ENCODE data around the gene EDC3. TPM values are rescaled to one million over a fixed set of nuclear protein-coding genes. Genes with fewer than 3 reads are reported as not detected.

EDC3 gene
- total and polyA plus RNA-seq, 2 of the 4 experiments (the other 2 are of a cell fraction), result 16.8 to 38.0 TPM

DNA sequence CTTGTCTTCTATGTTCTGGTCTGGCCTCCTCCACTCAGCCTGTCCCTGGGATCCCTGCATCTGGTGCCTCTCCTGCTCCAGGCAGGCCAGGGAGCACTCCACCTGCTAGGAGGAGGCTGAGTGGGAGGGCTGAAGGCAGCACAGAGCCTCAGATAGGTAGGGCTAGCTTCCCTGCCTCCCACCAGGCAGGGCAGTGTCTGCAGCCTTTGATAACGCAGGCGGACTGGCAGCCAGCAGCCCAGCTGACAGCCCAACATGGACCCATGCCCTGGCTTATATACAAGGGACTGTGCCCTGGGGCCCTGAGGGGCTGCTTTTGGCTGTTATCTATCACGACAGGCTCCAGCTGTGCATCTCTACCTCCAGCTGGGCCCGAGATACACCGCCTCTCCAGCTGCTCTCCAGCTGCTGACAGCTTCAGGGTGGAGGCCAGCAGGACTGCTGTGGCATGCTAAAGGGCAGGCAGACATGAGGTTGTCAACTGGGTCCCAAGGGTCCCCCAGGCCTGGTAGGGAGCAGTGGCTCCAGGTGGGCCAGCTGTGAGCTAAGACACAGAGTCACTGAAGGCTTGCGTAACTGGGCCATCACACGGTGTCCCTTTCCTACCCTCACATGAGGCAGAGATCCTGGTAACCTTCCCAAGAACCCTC lies 85.4 kb downstream of the EDC3 start:
- Histone ChIP-seq H3K79me1 (ENCODE audit: low read depth in 1 of 2, low read length in 2 of 2) (no peaks in the 10 kb centered on the region), H3K9me3 (ENCODE audit: control insufficient read depth, insufficient read depth, low read length) (no peaks in the 10 kb centered on the region), H3K9ac (ENCODE audit: low read depth, low read length) (no peak overlapping the region), H3K9me1 (ENCODE audit: insufficient read depth, low read length) (no peaks in the 10 kb centered on the region), H2BK120ac (ENCODE audit: low read depth, low read length) (no peak overlapping the region), H2AFZ (replicated peaks; ENCODE audit: low read length, poor library complexity) (no peak overlapping the region), H2BK20ac (ENCODE audit: low read depth, low read length) (no peak overlapping the region), H3K36me3 (ENCODE audit: control insufficient read depth, insufficient read depth, low read length) (no peaks in the 10 kb centered on the region), H3K27ac (ENCODE audit: insufficient read depth, low read length) (no peak overlapping the region), H3K23ac (ENCODE audit: low read depth, low read length) (no peak overlapping the region), H3K27me3 (ENCODE audit: control insufficient read depth, insufficient read depth, low read length) (peaks cover 6% of the 10 kb centered on the region; the same call in 1 of the 2 replicates), H3K4me1 (ENCODE audit: control insufficient read depth, insufficient read depth, low read length) (peaks cover 2% of the 10 kb centered on the region; the same call in 1 of the 2 replicates), H2AK9ac (replicated peaks; ENCODE audit: low read depth, low read length, poor library complexity) (no peak overlapping the region), H2BK15ac (ENCODE audit: low read depth, low read length) (no peak overlapping the region), H2AK5ac (ENCODE audit: low read depth, low read length) (no peak overlapping the region), H3K56ac (ENCODE audit: extremely low read depth, insufficient read depth, low read length) (no peak overlapping the region), H3K18ac (ENCODE audit: low read depth, low read length) (no peak overlapping the region), H4K20me1 (ENCODE audit: insufficient read depth, low read length) (no peaks in the 10 kb centered on the region), H3K4ac (ENCODE audit: low read depth, low read length) (no peak overlapping the region), H2BK5ac (ENCODE audit: low read depth, low read length, poor library complexity, severe bottlenecking) (no peak overlapping the region), H3K4me2 (ENCODE audit: low read depth, low read length) (no peak overlapping the region), H4K91ac (ENCODE audit: insufficient read depth, low read depth, low read length) (no peak overlapping the region), H3K14ac (replicated peaks; ENCODE audit: low read depth, low read length) (no peak overlapping the region), H3K4me3 (ENCODE audit: insufficient read depth, low read depth, low read length) (no peak overlapping the region), H4K8ac (ENCODE audit: low read depth in 2 of 2, low read length in 2 of 2) (no peak overlapping the region), H4K5ac (ENCODE audit: low read depth, low read length) (no peak overlapping the region)
- DNase-seq, result no peak
- intact Hi-C loops (cut with micrococcal nuclease) (no loop called here), in situ Hi-C loops (cut with MboI; ENCODE audit: low sequenced_read_pairs) (no loop called here), dilution Hi-C loops (cut with HindIII; ENCODE audit: low sequenced_read_pairs, unreplicated experiment) (no loop called here)
- TF ChIP-seq SMC3 (IDR thresholded peaks at IDR 0.05; ENCODE audit: low read depth, low read length), result no peak
- no peak for TF ChIP-seq BHLHE40 (IDR thresholded peaks at IDR 0.05; ENCODE audit: low read depth, low read length)
- TF ChIP-seq, protein P1, sequence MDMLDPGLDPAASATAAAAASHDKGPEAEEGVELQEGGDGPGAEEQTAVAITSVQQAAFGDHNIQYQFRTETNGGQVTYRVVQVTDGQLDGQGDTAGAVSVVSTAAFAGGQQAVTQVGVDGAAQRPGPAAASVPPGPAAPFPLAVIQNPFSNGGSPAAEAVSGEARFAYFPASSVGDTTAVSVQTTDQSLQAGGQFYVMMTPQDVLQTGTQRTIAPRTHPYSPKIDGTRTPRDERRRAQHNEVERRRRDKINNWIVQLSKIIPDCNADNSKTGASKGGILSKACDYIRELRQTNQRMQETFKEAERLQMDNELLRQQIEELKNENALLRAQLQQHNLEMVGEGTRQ (IDR thresholded peaks at IDR 0.05; ENCODE audit: low read depth, low read length), result no peak
- no peak for TF ChIP-seq RFX5 (IDR thresholded peaks at IDR 0.05; ENCODE audit: low read depth, low read length)
- TF ChIP-seq RCOR1 (IDR thresholded peaks at IDR 0.05; ENCODE audit: insufficient replicate concordance, low read length), result no peak
- no peak for TF ChIP-seq NFE2L2 (IDR thresholded peaks at IDR 0.05; ENCODE audit: low read depth, low read length)
- no peak for TF ChIP-seq MAFK (IDR thresholded peaks at IDR 0.05; ENCODE audit: low read depth, low read length)
- TF ChIP-seq POLR2A (IDR thresholded peaks at IDR 0.05; ENCODE audit: low read depth, low read length), result no peak
- TF ChIP-seq CEBPB (IDR thresholded peaks at IDR 0.05; ENCODE audit: low read depth, low read length), result no peak
- TF ChIP-seq MXI1 (IDR thresholded peaks at IDR 0.05; ENCODE audit: borderline replicate concordance, low read depth, low read length), result no peak
- no peak for TF ChIP-seq FOS (IDR thresholded peaks at IDR 0.05; ENCODE audit: low read depth, low read length)
- TF ChIP-seq CTCF (conservative IDR thresholded peaks at IDR 0.05; ENCODE audit: low read depth, low read length), result no peak
- TF ChIP-seq CHD1 (IDR thresholded peaks at IDR 0.05; ENCODE audit: low read depth, low read length), result no peak
- no peak for ATAC-seq (ENCODE audit: low read depth)
- no TSS peak for BruUV-seq (replicated peaks)
- 27% methylated on average over 5 of the region's 7 CpGs; no CpG with 5 or more reads in 1 of the 2 experiments for WGBS, 2 experiments (ENCODE audit: extremely low coverage in 2 of 2, insufficient read length in 1 of 2)
- ChIA-PET CTCF (no interaction called here), POLR2A (ENCODE audit: unreplicated experiment) (no interaction called here)

Measured in IMR-90 (cell line).